Fibroblast of mammary gland (primary cell): ENCODE data around the gene L3MBTL2.

Experiments
- DNase-seq: peaks from one replicate; pipeline ENCODE4 v3.0.0-alpha.2; 2010; ENCODE audit warnings: low read depth
- H3K4me3 ChIP-seq: 2 replicates; pipeline ENCODE4 v1.5.1; 2011; ENCODE audit warnings: low read depth, mild to moderate bottlenecking, low read length, moderate library complexity; ENCODE audit not compliant: control insufficient read depth
- CTCF ChIP-seq: conservative IDR thresholded peaks from 2 replicates; pipeline ENCODE4 v1.5.1; 2011; ENCODE audit warnings: low read depth, low read length, inconsistent platforms; ENCODE audit not compliant: control insufficient read depth, insufficient read depth

Gene L3MBTL2

GRCh38 chr22:41240377-41241132 lies 35.4 kb downstream of the L3MBTL2 start, which contains the start of gene CHADL:
Gene CHADL, minus strand, starts transcription at chr22:41240931. Its CDS starts 50 bp downstream, at chr22:41240881.
- H3K4me3 ChIP-seq: no peak within 1 kb of the TSS
- TF ChIP-seq CTCF: no peak
- DNase-seq: no peak

GRCh38 chr22:41241133-41241676 lies 36.1 kb downstream of the L3MBTL2 start:
- H3K4me3 ChIP-seq: no peak overlapping the region
- TF ChIP-seq CTCF: no peak
- no peak for DNase-seq

GRCh38 chr22:41242396-41243117 lies 37.4 kb downstream of the L3MBTL2 start:
- H3K4me3 ChIP-seq: no peak overlapping the region
- TF ChIP-seq CTCF: no peak
- no peak for DNase-seq

- no peak for TF ChIP-seq CTCF
- no peak overlapping the region for H3K4me3 ChIP-seq
- no peak for DNase-seq
These were observed 38.2 kb downstream of the L3MBTL2 start for GRCh38 chr22:41243361-41243760.

DNA sequence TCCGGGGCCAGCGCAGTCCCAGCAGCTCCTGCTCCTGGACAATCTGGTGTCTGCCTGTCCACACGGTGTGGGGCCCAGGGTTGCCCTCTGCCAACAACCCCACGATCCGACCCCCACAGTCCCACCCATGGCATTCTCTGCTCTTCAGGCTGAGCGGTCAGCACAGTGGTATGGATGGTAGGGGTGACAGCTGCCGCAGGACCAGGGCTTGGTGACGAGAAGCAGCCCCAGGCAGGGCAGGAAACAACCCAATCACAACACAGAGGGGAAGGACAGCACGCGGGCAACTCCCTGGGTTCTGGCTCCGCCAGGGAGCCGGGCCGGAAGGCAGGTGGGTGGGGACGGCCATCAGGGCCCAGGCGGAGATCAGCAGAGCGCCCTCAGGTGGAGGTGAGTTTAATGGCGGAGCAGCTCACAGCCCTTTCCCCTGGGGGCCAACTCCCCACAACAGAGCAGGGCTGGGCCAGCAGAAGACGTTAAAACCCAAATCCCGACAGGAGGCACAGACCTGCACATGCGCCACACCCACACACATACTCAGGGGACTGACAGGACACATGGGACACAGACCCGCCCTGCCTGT lies 40.9 kb downstream of the L3MBTL2 start:
- DNase-seq: no peak
- H3K4me3 ChIP-seq: no peak overlapping the region

More for the DNA sequence above, 40.9 kb downstream of the L3MBTL2 start:
- TF ChIP-seq CTCF: no peak
